Panc1 (cell line): ENCODE data around the gene UGT1A8. TPM values are rescaled to one million over a fixed set of nuclear protein-coding genes. Genes with fewer than 3 reads are reported as not detected.

ENCODE experiments used
- ATAC-seq: fragments of 200-7000 bp; cut with Tn5 transposase; 2 replicates; pipeline ENCODE4 v1.9.1; 2020; ENCODE audit warnings: mild to moderate bottlenecking, moderate library complexity
- BruUV-seq: library from RNA; stranded (reverse); fragments of 400-500 nt; replicated peaks from 2 replicates; lab custom pipeline; 2021; lab: Mats Ljungman, UMichigan
- CTCF ChIA-PET: fragments of 300-600 bp; sonication (Branson Sonifier 250); formaldehyde crosslinking; loops from one replicate; lab custom pipeline; 2022; ENCODE audit warnings: antibody characterized with exemption; lab: Charles Lee
- POLR2A ChIA-PET: fragments of 300-600 bp; sonication (Branson Sonifier 250); formaldehyde crosslinking; loops from one replicate; lab custom pipeline; 2022; ENCODE audit warnings: antibody characterized with exemption; lab: Charles Lee
- DNase-seq: peaks from one replicate; pipeline ENCODE4 v3.0.0-alpha.2; 2010; ENCODE audit warnings: low read depth, low spot score
- H3K27ac ChIP-seq: 2 replicates; pipeline ENCODE4 v1.5.1; 2011; ENCODE audit warnings: mild to moderate bottlenecking, low read length, inconsistent platforms
- H3K27me3 ChIP-seq: fragments of 200-500 bp; sonication (Bioruptor generic); 2 replicates; pipeline ENCODE4 v1.6.0; 2014; ENCODE audit warnings: low read length, inconsistent platforms; ENCODE audit not compliant: control insufficient read depth, insufficient read depth
- H3K36me3 ChIP-seq: fragments of 200-500 bp; sonication (Bioruptor generic); 2 replicates; pipeline ENCODE4 v1.5.1; 2014; ENCODE audit warnings: inconsistent platforms, mild to moderate bottlenecking, low read length, moderate library complexity; ENCODE audit not compliant: control insufficient read depth, insufficient read depth
- H3K4me1 ChIP-seq: 2 replicates; pipeline ENCODE4 v1.5.1; 2011; ENCODE audit warnings: inconsistent platforms, mild to moderate bottlenecking, low read length, moderate library complexity; ENCODE audit not compliant: control insufficient read depth, insufficient read depth
- H3K4me3 ChIP-seq, 2 experiments: 2 replicates each; pipeline ENCODE4 v1.5.1; 2011 to 2012; ENCODE audit warnings: low read depth in 2 of 2, low read length in 2 of 2, mild to moderate bottlenecking in 2 of 2, inconsistent platforms in 1 of 2, moderate library complexity in 1 of 2
- H3K9me3 ChIP-seq: fragments of 200-500 bp; sonication (Bioruptor generic); 2 replicates; pipeline ENCODE4 v1.5.1; 2014; ENCODE audit warnings: low read depth, mild to moderate bottlenecking, inconsistent platforms, low read length, moderate library complexity; ENCODE audit not compliant: control insufficient read depth, insufficient read depth
- POLR2AphosphoS5 ChIP-seq: IDR thresholded peaks from 2 replicates; pipeline ENCODE4 v1.6.1; 2012; ENCODE audit warnings: mild to moderate bottlenecking, low read depth, low read length, moderate library complexity
- SIN3A ChIP-seq: IDR thresholded peaks from 2 replicates; pipeline ENCODE4 v1.6.1; 2012; ENCODE audit warnings: low read depth, mild to moderate bottlenecking, low read length, moderate library complexity, borderline replicate concordance; ENCODE audit not compliant: insufficient read depth
- TCF7L2 ChIP-seq: IDR thresholded peaks from 2 replicates; pipeline ENCODE4 v1.6.1; 2011; ENCODE audit warnings: mild to moderate bottlenecking, low read depth, low read length, inconsistent platforms
- in situ Hi-C: cut with HindIII; loops from 2 replicates; pipeline ENCODE4 v1.10.0; 2016; ENCODE audit warnings: low sequenced_read_pairs, low pct_unique_long_range_greater_than_20kb
- intact Hi-C: fragments of 100-400 bp; cut with micrococcal nuclease; formaldehyde crosslinking; loops from one replicate; pipeline ENCODE4 v1.10.0; 2022; ENCODE audit not compliant: unreplicated experiment
- total RNA-seq: library from RNA; stranded (reverse); gene quantifications from one replicate; pipeline ENCODE4 v1.2.1, GENCODE V29; 2021; ENCODE audit not compliant: unreplicated experiment
- TF ChIP-seq, protein P1 (sequence below), 2 experiments: IDR thresholded peaks; 2 replicates each; pipeline ENCODE4 v1.6.1; 2011 to 2012; ENCODE audit warnings: low read depth in 2 of 2, control low read depth in 1 of 2, low read length in 1 of 2, mild to moderate bottlenecking in 1 of 2, moderate library complexity in 1 of 2; ENCODE audit not compliant: insufficient read depth in 1 of 2
- TF ChIP-seq, protein P2 (sequence below): fragments of 450-650 bp; IDR thresholded peaks from 2 replicates; pipeline ENCODE4 v1.5.1; 2017; ENCODE audit warnings: mild to moderate bottlenecking

Gene UGT1A8
- total RNA-seq, 1 experiment from 2014 or later, result 0.15 TPM

DNA sequence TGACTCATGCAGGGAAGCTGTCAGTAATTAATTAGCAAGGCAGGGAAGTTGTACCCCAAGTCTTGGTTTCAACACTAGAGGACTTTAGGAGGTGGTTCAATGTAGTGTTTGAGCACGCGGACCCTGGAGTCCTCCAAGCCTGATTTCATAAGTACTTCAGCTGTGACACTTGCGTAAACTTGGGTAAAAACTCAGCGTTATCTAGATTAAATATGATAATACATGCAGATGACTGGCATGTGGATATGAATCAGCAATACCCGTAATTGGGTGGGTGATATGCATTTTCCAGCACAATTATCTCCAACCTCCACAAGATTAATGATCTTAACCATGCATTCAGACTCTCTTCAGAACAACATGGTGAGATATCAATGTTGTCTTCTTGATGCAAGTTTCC, 69.5 kb downstream of the UGT1A8 start:
- H3K27ac ChIP-seq, result no peak overlapping the region
- no peaks in the 10 kb centered on the region for H3K9me3 ChIP-seq
- BruUV-seq, result no TSS peak
- H3K27me3 ChIP-seq, result no peaks in the 10 kb centered on the region
- POLR2A ChIA-PET, result no interaction called here
- no peak for ATAC-seq
- TF ChIP-seq POLR2AphosphoS5 (no peak), SIN3A (no peak), TCF7L2 (no peak)
- TF ChIP-seq, protein P1, sequence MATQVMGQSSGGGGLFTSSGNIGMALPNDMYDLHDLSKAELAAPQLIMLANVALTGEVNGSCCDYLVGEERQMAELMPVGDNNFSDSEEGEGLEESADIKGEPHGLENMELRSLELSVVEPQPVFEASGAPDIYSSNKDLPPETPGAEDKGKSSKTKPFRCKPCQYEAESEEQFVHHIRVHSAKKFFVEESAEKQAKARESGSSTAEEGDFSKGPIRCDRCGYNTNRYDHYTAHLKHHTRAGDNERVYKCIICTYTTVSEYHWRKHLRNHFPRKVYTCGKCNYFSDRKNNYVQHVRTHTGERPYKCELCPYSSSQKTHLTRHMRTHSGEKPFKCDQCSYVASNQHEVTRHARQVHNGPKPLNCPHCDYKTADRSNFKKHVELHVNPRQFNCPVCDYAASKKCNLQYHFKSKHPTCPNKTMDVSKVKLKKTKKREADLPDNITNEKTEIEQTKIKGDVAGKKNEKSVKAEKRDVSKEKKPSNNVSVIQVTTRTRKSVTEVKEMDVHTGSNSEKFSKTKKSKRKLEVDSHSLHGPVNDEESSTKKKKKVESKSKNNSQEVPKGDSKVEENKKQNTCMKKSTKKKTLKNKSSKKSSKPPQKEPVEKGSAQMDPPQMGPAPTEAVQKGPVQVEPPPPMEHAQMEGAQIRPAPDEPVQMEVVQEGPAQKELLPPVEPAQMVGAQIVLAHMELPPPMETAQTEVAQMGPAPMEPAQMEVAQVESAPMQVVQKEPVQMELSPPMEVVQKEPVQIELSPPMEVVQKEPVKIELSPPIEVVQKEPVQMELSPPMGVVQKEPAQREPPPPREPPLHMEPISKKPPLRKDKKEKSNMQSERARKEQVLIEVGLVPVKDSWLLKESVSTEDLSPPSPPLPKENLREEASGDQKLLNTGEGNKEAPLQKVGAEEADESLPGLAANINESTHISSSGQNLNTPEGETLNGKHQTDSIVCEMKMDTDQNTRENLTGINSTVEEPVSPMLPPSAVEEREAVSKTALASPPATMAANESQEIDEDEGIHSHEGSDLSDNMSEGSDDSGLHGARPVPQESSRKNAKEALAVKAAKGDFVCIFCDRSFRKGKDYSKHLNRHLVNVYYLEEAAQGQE (IDR thresholded peaks at IDR 0.05; ENCODE audit: insufficient read depth in 1 of 2, low read depth in 2 of 2, low read length in 1 of 2), result no peak
- TF ChIP-seq, protein P2, sequence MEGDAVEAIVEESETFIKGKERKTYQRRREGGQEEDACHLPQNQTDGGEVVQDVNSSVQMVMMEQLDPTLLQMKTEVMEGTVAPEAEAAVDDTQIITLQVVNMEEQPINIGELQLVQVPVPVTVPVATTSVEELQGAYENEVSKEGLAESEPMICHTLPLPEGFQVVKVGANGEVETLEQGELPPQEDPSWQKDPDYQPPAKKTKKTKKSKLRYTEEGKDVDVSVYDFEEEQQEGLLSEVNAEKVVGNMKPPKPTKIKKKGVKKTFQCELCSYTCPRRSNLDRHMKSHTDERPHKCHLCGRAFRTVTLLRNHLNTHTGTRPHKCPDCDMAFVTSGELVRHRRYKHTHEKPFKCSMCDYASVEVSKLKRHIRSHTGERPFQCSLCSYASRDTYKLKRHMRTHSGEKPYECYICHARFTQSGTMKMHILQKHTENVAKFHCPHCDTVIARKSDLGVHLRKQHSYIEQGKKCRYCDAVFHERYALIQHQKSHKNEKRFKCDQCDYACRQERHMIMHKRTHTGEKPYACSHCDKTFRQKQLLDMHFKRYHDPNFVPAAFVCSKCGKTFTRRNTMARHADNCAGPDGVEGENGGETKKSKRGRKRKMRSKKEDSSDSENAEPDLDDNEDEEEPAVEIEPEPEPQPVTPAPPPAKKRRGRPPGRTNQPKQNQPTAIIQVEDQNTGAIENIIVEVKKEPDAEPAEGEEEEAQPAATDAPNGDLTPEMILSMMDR, result no peak
- intact Hi-C loops (no loop called here), in situ Hi-C loops (no loop called here)
- H3K4me1 ChIP-seq, result peaks cover 8% of the 10 kb centered on the region
- CTCF ChIA-PET, result no interaction called here
- DNase-seq, result no peak
- no peaks in the 10 kb centered on the region for H3K36me3 ChIP-seq
- no peak overlapping the region for H3K4me3 ChIP-seq

DNA sequence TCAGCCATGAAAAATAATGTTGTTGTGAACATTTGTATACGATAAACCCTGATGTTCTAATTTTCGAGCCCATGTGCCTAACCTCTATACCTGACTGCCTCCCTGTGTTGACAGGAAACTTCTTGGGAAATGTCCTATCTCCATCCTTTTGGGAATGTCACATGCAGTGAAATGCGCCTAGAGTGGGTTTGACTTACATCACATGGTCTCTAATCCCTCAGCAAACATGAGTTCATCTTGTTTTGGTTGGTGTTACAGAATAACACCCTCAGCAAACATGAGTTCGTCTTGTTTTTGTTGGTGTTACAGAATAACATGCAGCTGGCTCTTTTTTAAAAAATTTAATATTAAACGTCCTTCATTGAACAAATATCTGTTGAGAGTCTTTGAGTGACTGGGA, 70.9 kb downstream of the UGT1A8 start:
- peaks cover 8% of the 10 kb centered on the region for H3K4me1 ChIP-seq
- TF ChIP-seq, protein P2, result no peak
- TF ChIP-seq SIN3A (no peak), TCF7L2 (no peak), POLR2AphosphoS5 (no peak)
- TF ChIP-seq, protein P1 (IDR thresholded peaks at IDR 0.05; ENCODE audit: insufficient read depth in 1 of 2, low read depth in 2 of 2, low read length in 1 of 2), result no peak
- ChIA-PET CTCF (no interaction called here), POLR2A (no interaction called here)
- H3K27me3 ChIP-seq, result no peaks in the 10 kb centered on the region
- ATAC-seq (no peak), DNase-seq (no peak)
- no TSS peak for BruUV-seq
- no peaks in the 10 kb centered on the region for H3K9me3 ChIP-seq
- no peaks in the 10 kb centered on the region for H3K36me3 ChIP-seq
- intact Hi-C loops, result no loop called here
- in situ Hi-C loops, result no loop called here
- H3K4me3 ChIP-seq, result no peak overlapping the region
- no peak overlapping the region for H3K27ac ChIP-seq
